ENCODE measurements around the gene GCHFR. TPM values are rescaled to one million over a fixed set of nuclear protein-coding genes. Genes with fewer than 3 reads are reported as not detected.

GCHFR gene
- total and polyA plus RNA-seq, 2 donors (not counting 3 experiments of a cell fraction or from before 2014, with no cell fraction given), result 6.3 to 14.2 TPM

DNA sequence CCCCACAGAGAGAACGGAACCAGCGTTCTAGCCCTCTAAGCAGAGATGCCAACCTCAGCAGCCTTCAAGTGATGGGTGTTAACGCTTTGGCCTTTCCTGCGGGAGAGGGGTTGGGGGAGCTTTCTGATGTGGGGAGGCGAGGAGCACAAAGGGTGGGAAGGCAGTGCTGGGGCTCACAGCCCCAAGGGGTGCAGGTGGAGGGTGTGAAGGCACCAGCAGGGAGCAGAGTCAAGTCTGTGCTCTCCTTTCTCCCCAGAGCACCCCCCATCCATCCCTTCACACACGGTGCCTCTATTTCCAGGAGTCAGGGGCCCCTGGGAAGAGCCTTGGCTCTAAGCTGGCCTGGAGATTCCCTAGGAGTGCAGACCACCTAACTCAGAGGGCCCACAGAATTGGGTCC lies 10.0 kb downstream of the GCHFR start:
- peaks cover 0 to 32% of the 10 kb centered on the region in 2 experiments for H3K36me3 ChIP-seq (ENCODE audit: control insufficient read depth in 2 of 2, extremely low read depth in 1 of 2, insufficient read depth in 2 of 2, low read length in 2 of 2)
- dilution Hi-C loops (cut with MboI; ENCODE audit: extremely low pct_ligation_motif_present, low sequenced_read_pairs), result no loop called here

More for the DNA sequence above, 10.0 kb downstream of the GCHFR start:
- intact Hi-C loops (cut with micrococcal nuclease), result no loop called here
- Histone ChIP-seq H3K9me3 (replicated peaks; ENCODE audit: control insufficient read depth, insufficient read depth, low read length) (no peaks in the 10 kb centered on the region), H4K20me1 (replicated peaks; ENCODE audit: control insufficient read depth, extremely low read depth, insufficient read depth, low read length) (no peaks in the 10 kb centered on the region), H2AFZ (ENCODE audit: low read depth, low read length) (no peak overlapping the region), H3K9me1 (replicated peaks; ENCODE audit: control insufficient read depth, extremely low read depth, insufficient read depth, low read length) (no peaks in the 10 kb centered on the region), H3K4me3 (replicated peaks in 1 of 3; ENCODE audit: insufficient read depth in 1 of 3, low read depth in 1 of 3, low read length in 3 of 3) (no peak overlapping the region), H3K27me3 (ENCODE audit: control insufficient read depth in 2 of 2, insufficient read depth in 2 of 2, low read length in 2 of 2) (no peaks in the 10 kb centered on the region), H3K27ac (ENCODE audit: insufficient read depth, low read depth, low read length) (no peak overlapping the region), H3K4me2 (ENCODE audit: insufficient read depth, low read length) (no peak overlapping the region), H3K79me2 (ENCODE audit: control insufficient read depth, insufficient read depth, low read length) (no peaks in the 10 kb centered on the region), H3K9ac (replicated peaks; ENCODE audit: extremely low read depth, insufficient read depth, low read length) (no peak overlapping the region), H3K4me1 (ENCODE audit: control insufficient read depth, extremely low read depth, insufficient read depth, low read length) (peaks cover 14% of the 10 kb centered on the region)
- FAIRE-seq (no peak), DNase-seq (ENCODE audit: low read depth, low spot score) (no peak)
- ChIA-PET POLR2A (no interaction called here), CTCF (no interaction called here)
- BruUV-seq (replicated peaks), result no TSS peak
- TF ChIP-seq POLR2A (IDR thresholded peaks at IDR 0.05; ENCODE audit: low read depth, low read length) (no peak), JUN (IDR thresholded peaks at IDR 0.05; ENCODE audit: borderline replicate concordance, insufficient read depth, insufficient read length, low read depth) (no peak), FOS (IDR thresholded peaks at IDR 0.05; ENCODE audit: borderline replicate concordance, insufficient read depth, low read length) (no peak), GATA2 (IDR thresholded peaks at IDR 0.05; ENCODE audit: insufficient read depth, insufficient read length, low read depth, low read length) (no peak), MYC (IDR thresholded peaks at IDR 0.05; ENCODE audit: low read depth, low read length) (no peak), POLR2AphosphoS5 (IDR thresholded peaks at IDR 0.05; ENCODE audit: insufficient read depth, low read depth, low read length) (no peak), EZH2 (IDR thresholded peaks at IDR 0.05; ENCODE audit: borderline replicate concordance, low read depth, low read length, severe bottlenecking) (no peak)
- TF ChIP-seq, protein P1, sequence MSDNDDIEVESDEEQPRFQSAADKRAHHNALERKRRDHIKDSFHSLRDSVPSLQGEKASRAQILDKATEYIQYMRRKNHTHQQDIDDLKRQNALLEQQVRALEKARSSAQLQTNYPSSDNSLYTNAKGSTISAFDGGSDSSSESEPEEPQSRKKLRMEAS (IDR thresholded peaks at IDR 0.05; ENCODE audit: insufficient read depth, insufficient read length), result no peak
- TF ChIP-seq, protein P2, sequence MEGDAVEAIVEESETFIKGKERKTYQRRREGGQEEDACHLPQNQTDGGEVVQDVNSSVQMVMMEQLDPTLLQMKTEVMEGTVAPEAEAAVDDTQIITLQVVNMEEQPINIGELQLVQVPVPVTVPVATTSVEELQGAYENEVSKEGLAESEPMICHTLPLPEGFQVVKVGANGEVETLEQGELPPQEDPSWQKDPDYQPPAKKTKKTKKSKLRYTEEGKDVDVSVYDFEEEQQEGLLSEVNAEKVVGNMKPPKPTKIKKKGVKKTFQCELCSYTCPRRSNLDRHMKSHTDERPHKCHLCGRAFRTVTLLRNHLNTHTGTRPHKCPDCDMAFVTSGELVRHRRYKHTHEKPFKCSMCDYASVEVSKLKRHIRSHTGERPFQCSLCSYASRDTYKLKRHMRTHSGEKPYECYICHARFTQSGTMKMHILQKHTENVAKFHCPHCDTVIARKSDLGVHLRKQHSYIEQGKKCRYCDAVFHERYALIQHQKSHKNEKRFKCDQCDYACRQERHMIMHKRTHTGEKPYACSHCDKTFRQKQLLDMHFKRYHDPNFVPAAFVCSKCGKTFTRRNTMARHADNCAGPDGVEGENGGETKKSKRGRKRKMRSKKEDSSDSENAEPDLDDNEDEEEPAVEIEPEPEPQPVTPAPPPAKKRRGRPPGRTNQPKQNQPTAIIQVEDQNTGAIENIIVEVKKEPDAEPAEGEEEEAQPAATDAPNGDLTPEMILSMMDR (IDR thresholded peaks at IDR 0.05; ENCODE audit: extremely low read depth in 1 of 2, insufficient read depth in 1 of 2, low read depth in 1 of 2, low read length in 2 of 2), result no peak
